ENCODE results near the gene ADGRD1. TPM values are rescaled to one million over a fixed set of nuclear protein-coding genes. Genes with fewer than 3 reads are reported as not detected.

ADGRD1 gene
- total RNA-seq, 1 experiment from 2014 or later, result 0.77 TPM

- Mint-ChIP-seq H3K27ac (no peak overlapping the region), H3K36me3 (peaks cover 16% of the 10 kb centered on the region), H3K9me3 (peaks cover 18% of the 10 kb centered on the region), H3K4me1 (no peaks in the 10 kb centered on the region), H3K27me3 (ENCODE audit: low read depth) (no peaks in the 10 kb centered on the region), H3K4me3 (no peak overlapping the region)
- TF ChIP-seq ZNF532 (CRISPR knock-in tag; IDR thresholded peaks at IDR 0.05; ENCODE audit: borderline replicate concordance), result no peak
- no peak for TF ChIP-seq ZNF671 (CRISPR knock-in tag; IDR thresholded peaks at IDR 0.05)
- no peak for TF ChIP-seq TEAD1 (CRISPR knock-in tag; IDR thresholded peaks at IDR 0.05)
- no peak for TF ChIP-seq ERG (CRISPR knock-in tag; IDR thresholded peaks at IDR 0.05)
- no peak for TF ChIP-seq TEAD4 (CRISPR knock-in tag; IDR thresholded peaks at IDR 0.05)
- TF ChIP-seq FOXP1 (CRISPR knock-in tag; IDR thresholded peaks at IDR 0.05; ENCODE audit: borderline replicate concordance), result no peak
- no peak for TF ChIP-seq PRRX2 (CRISPR knock-in tag; IDR thresholded peaks at IDR 0.05)
- TF ChIP-seq FOXP4 (CRISPR knock-in tag; IDR thresholded peaks at IDR 0.05), result no peak
- TF ChIP-seq ZNF281 (CRISPR knock-in tag; IDR thresholded peaks at IDR 0.05), result no peak
- no peak for TF ChIP-seq GRHL2 (CRISPR knock-in tag; IDR thresholded peaks at IDR 0.05; ENCODE audit: insufficient replicate concordance, severe bottlenecking)
- no peak for TF ChIP-seq ZNF232 (CRISPR knock-in tag; IDR thresholded peaks at IDR 0.05)
- no peak for TF ChIP-seq FOXJ3 (CRISPR knock-in tag; IDR thresholded peaks at IDR 0.05; ENCODE audit: borderline replicate concordance)
- no peak for TF ChIP-seq CBFB (CRISPR knock-in tag; IDR thresholded peaks at IDR 0.05; ENCODE audit: low read depth)
- no peak for TF ChIP-seq ZNF121 (CRISPR knock-in tag; IDR thresholded peaks at IDR 0.05)
- no peak for TF ChIP-seq CREM (CRISPR knock-in tag; IDR thresholded peaks at IDR 0.05)
- no peak for TF ChIP-seq NR3C1 (CRISPR knock-in tag; conservative IDR thresholded peaks at IDR 0.05; ENCODE audit: low read depth)
- no peak for TF ChIP-seq ZNF219 (CRISPR knock-in tag; IDR thresholded peaks at IDR 0.05; ENCODE audit: borderline replicate concordance)
- TF ChIP-seq GTF2I (CRISPR knock-in tag; conservative IDR thresholded peaks at IDR 0.05), result no peak
- no peak for TF ChIP-seq ZNF138 (CRISPR knock-in tag; conservative IDR thresholded peaks at IDR 0.05)
- no peak for TF ChIP-seq EMX1 (CRISPR knock-in tag; IDR thresholded peaks at IDR 0.05)
- ATAC-seq (no peak), DNase-seq (ENCODE audit: low spot score) (no peak)
- ChIA-PET CTCF (interaction anchor here (0.5 kb wide), 1 partner anchor 290 kb away, joined by 6 read pairs; no protein-coding TSS in a partner anchor), POLR2A (no interaction called here)
Measured at GRCh38 chr12:131038159-131038558, 84.5 kb downstream of the ADGRD1 start.

All from WTC11 (cell line).